Stomach (tissue), 9 donors: Measurements from ENCODE around the gene DYSF. TPM values are rescaled to one million over a fixed set of nuclear protein-coding genes. Genes with fewer than 3 reads are reported as not detected.

Experiments used
- DNase-seq, 2 donors: peaks; one replicate each; pipeline versions ENCODE4 v3.0.0 to v3.0.0-alpha.2; 2013 to 2019
- H3K27ac ChIP-seq, 5 donors: fragments of 200-600 bp in 4 of 5; sonication (generic) in 4 of 5; one replicate each; pipeline ENCODE4 v1.5.1; 2013 to 2019; ENCODE audit warnings: mild to moderate bottlenecking in 1 of 5, moderate library complexity in 1 of 5
- H3K27me3 ChIP-seq, 3 donors: fragments of 200-600 bp; sonication (generic); one replicate each; pipeline ENCODE4 v1.5.1; 2017 to 2019; ENCODE audit warnings: mixed run types in 1 of 3
- H3K36me3 ChIP-seq, 4 donors: fragments of 200-600 bp; sonication (generic); 1 replicate in 3 of 4; 2 replicates in 1 of 4; pipeline ENCODE4 v1.5.1; 2016 to 2019
- H3K4me1 ChIP-seq, 4 donors: fragments of 200-600 bp; sonication (generic); one replicate each; pipeline ENCODE4 v1.5.1; 2016 to 2019
- H3K4me3 ChIP-seq, 4 donors: fragments of 200-600 bp; sonication (generic) in 3 of 4; one replicate each; pipeline ENCODE4 v1.5.1; 2016 to 2019; ENCODE audit warnings: mild to moderate bottlenecking in 1 of 4
- H3K9me3 ChIP-seq, 4 donors: fragments of 200-600 bp; sonication (generic); one replicate each; pipeline ENCODE4 v1.5.1; 2016 to 2019
- EP300 ChIP-seq: sonication (generic); formaldehyde crosslinking; IDR thresholded peaks from one replicate; pipeline ENCODE4 v1.6.1; 2017; ENCODE audit warnings: antibody characterized with exemption
- POLR2A ChIP-seq, 4 donors: fragments of 450-650 bp; IDR thresholded peaks; one replicate each; pipeline ENCODE4 v1.6.1; 2016; ENCODE audit warnings: antibody characterized with exemption in 4 of 4, control low read depth in 2 of 4, mild to moderate bottlenecking in 1 of 4, moderate library complexity in 1 of 4
- POLR2AphosphoS5 ChIP-seq, 3 donors: sonication (generic); formaldehyde crosslinking; IDR thresholded peaks; one replicate each; pipeline ENCODE4 v1.6.1; 2016; ENCODE audit warnings: antibody characterized with exemption in 3 of 3
- WGBS, 5 donors: extraction: QIAGEN DNeasy Blood & Tissue Kit in 3 of 5; methylation state at CpG; one replicate each; pipeline versions ENCODE4 v1.1.5 to v1.1.7; 2013 to 2018; 5-methylcytosine and 5-hydroxymethylcytosine counted together
- intact Hi-C: fragments of 100-400 bp; cut with DNase I; formaldehyde crosslinking; loops from one replicate; pipeline ENCODE4 v1.15.1; 2023; ENCODE audit warnings: low total_unique reads
- polyA plus RNA-seq, 3 donors: library from polyadenylated mRNA; stranded (reverse); fragments of 200-250 nt; gene quantifications; one replicate each; pipeline ENCODE4 v1.2.3, GENCODE V29; 2013
- total RNA-seq, 5 donors: library from RNA; depleted of rRNA; stranded (reverse); fragments of >200 nt; gene quantifications; one replicate each; pipeline versions ENCODE4 v1.1.0 to v1.2.3, GENCODE V29; 2014 to 2016
- TF ChIP-seq, protein P1 (sequence below), 7 experiments: fragments of 450-650 bp in 4 of 7; fragments of 200-600 bp in 3 of 7; sonication (generic) in 3 of 7; IDR thresholded peaks; one replicate each; pipeline ENCODE4 v1.5.1; 2016 to 2019; ENCODE audit warnings: antibody characterized with exemption in 7 of 7, control low read depth in 2 of 7, mild to moderate bottlenecking in 1 of 7
- donor health status: healthy with polysubstance abuse.
- donor health status: Bipolar disorder and iron deficiency.
- donor health status: healthy.

DYSF gene
- total and polyA plus RNA-seq, 8 donors: 2.1 to 13.4 (median 6.1) TPM

DNA sequence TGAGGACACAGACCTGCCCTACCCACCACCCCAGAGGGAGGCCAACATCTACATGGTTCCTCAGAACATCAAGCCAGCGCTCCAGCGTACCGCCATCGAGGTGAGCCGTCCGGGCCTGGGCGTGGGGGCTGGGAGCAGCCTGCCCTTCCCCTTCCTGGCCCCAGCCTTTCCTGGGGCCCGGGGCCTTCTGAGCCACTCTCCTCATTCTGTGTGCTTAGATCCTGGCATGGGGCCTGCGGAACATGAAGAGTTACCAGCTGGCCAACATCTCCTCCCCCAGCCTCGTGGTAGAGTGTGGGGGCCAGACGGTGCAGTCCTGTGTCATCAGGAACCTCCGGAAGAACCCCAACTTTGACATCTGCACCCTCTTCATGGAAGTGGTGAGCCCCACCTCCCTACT lies 157.9 kb downstream of the DYSF start:
- Histone ChIP-seq H3K4me1 (peaks cover 4 to 20% (median 13%) of the 10 kb centered on the region in 4 donors), H3K9me3 (no peaks in the 10 kb centered on the region), H3K27ac (no peak overlapping the region), H3K27me3 (no peaks in the 10 kb centered on the region), H3K36me3 (peaks cover 0 to 12% (median 0%) of the 10 kb centered on the region in 4 donors), H3K4me3 (no peak overlapping the region)
- 74 to 89% (median 85%) methylated on average over 12 of the region's 12 CpGs for WGBS, 5 donors
- TF ChIP-seq POLR2A (IDR thresholded peaks at IDR 0.05): no peak
- TF ChIP-seq POLR2AphosphoS5 (IDR thresholded peaks at IDR 0.05): no peak
- no peak for TF ChIP-seq EP300
- TF ChIP-seq, protein P1, sequence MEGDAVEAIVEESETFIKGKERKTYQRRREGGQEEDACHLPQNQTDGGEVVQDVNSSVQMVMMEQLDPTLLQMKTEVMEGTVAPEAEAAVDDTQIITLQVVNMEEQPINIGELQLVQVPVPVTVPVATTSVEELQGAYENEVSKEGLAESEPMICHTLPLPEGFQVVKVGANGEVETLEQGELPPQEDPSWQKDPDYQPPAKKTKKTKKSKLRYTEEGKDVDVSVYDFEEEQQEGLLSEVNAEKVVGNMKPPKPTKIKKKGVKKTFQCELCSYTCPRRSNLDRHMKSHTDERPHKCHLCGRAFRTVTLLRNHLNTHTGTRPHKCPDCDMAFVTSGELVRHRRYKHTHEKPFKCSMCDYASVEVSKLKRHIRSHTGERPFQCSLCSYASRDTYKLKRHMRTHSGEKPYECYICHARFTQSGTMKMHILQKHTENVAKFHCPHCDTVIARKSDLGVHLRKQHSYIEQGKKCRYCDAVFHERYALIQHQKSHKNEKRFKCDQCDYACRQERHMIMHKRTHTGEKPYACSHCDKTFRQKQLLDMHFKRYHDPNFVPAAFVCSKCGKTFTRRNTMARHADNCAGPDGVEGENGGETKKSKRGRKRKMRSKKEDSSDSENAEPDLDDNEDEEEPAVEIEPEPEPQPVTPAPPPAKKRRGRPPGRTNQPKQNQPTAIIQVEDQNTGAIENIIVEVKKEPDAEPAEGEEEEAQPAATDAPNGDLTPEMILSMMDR (IDR thresholded peaks at IDR 0.05): no peak
- intact Hi-C loops: no loop called here
- DNase-seq: no peak

DNA sequence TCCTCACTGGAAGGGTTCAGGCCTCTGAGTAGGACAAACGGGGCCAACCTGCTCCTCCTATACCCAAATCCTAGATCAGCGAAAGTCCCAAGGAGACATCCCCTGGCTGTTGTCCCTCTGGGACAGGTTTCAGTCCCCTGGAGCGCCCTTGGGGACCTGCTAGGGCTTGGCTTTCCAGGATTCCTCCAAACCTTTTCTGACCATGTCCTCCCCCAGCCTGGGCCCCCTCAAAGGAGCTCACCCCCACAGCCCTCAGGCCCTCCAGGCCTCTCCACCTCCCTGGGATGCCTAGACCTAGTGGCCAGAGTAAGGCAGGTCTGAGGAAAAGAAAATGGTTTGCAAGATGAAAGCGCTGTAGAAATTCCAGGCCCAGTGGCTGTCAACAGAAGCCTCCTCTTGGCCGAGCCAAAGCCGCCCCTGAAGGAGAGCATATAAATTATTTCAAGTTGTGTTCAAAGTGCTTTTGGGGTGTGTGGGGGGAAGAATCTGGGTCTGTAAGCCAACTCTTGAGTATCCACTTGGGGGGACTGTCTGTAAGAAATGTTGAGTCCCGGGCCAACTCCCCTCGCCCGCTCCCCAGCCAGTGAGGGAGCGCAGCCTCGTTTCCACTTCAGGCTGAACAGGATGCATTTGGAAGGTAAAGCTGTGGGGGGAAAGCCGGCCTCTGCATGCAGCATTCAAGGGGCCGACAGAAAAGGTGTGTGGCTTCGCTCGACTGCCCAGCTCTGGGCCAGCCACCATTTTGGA lies 158.6 kb downstream of the DYSF start:
- TF ChIP-seq EP300: no peak
- no peak for TF ChIP-seq POLR2AphosphoS5 (IDR thresholded peaks at IDR 0.05)
- TF ChIP-seq, protein P1 (IDR thresholded peaks at IDR 0.05): no peak
- no peak for TF ChIP-seq POLR2A (IDR thresholded peaks at IDR 0.05)
- peak in 1 of 2 donors; percentile 19 for DNase-seq
- H3K27ac ChIP-seq: no peak overlapping the region
- peaks cover 0 to 12% (median 0%) of the 10 kb centered on the region in 4 donors for H3K36me3 ChIP-seq
- H3K9me3 ChIP-seq: no peaks in the 10 kb centered on the region
- intact Hi-C loops: no loop called here
- H3K4me3 ChIP-seq: no peak overlapping the region
- H3K27me3 ChIP-seq: no peaks in the 10 kb centered on the region
- H3K4me1 ChIP-seq: peaks cover 4 to 20% (median 13%) of the 10 kb centered on the region in 4 donors
- 90 to 96% (median 95%) methylated on average over 14 to 15 of the region's 15 CpGs for WGBS, 5 donors

DNA sequence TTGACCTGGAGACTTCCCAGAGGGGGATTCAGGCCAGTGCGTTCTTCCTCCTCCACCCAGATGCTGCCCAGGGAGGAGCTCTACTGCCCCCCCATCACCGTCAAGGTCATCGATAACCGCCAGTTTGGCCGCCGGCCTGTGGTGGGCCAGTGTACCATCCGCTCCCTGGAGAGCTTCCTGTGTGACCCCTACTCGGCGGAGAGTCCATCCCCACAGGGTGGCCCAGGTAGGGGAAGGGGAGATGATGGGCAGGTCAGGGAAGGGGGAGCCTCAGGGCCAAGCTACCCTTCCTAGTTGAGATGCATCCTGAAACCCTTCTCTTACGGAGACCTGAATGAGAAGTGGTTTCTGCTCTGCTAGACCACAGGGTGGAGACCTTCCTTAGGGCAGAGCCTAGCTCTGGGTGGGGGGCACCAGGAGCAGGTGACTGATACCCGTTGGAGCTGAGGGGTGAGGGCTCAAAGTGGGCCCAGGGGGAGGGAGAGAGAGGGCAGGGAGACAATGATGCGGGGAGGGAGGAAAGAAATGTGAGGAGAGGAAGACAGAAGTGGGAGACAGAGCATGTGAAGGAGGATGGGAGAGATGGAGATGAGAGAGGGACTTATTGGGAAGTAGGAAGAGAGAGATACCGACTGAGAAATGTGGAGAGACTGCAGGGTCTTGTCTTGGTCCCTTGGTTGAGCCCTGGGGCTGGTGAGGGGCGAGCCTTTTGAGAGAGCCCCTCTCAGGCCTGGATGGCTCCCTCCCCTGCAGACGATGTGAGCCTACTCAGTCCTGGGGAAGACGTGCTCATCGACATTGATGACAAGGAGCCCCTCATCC lies 159.4 kb downstream of the DYSF start:
- intact Hi-C loops: no loop called here
- TF ChIP-seq, protein P1 (IDR thresholded peaks at IDR 0.05): no peak
- TF ChIP-seq POLR2AphosphoS5 (IDR thresholded peaks at IDR 0.05): no peak
- TF ChIP-seq EP300: no peak
- no peak for TF ChIP-seq POLR2A (IDR thresholded peaks at IDR 0.05)
- Histone ChIP-seq H3K9me3 (no peaks in the 10 kb centered on the region), H3K27me3 (no peaks in the 10 kb centered on the region), H3K4me3 (no peak overlapping the region), H3K27ac (no peak overlapping the region), H3K4me1 (peaks cover 4 to 20% (median 13%) of the 10 kb centered on the region in 4 donors), H3K36me3 (peaks cover 0 to 12% (median 0%) of the 10 kb centered on the region in 4 donors)
- WGBS, 5 donors: 85 to 92% (median 89%) methylated on average over 17 of the region's 17 CpGs
- DNase-seq: peak in 1 of 2 donors; percentile 13

DNA sequence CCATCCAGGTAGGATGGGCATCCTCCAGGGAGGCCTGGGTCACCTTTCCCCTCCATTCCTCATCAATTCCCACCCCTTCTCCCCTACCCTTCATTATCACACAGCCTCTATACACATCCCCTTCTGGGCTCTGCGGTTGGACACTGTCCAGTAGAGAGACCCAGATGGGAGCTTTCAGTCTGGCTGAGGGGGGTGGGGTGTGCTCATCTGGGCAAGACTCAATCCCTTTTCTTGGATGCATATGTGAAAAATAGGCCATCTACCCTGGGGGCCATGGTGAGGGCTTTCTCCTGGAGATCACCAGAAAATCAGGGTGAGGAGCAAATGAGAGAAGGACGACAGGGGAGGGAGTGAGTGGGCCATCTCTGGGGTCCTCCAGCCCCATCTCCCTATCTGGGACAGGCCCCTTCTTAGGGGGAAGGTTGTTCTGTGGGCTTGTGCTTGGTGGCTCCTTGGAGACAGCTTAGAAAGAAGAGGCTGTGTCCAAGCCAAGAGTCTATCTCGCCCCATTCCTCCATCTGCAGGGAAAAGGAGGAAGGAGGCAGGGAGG lies 160.1 kb downstream of the DYSF start:
- no peaks in the 10 kb centered on the region for H3K27me3 ChIP-seq
- H3K27ac ChIP-seq: peak overlapping the region in 2 of 5 donors; percentile 26 to 79
- no peak overlapping the region for H3K4me3 ChIP-seq
- no peak for TF ChIP-seq POLR2A (IDR thresholded peaks at IDR 0.05)
- TF ChIP-seq POLR2AphosphoS5 (IDR thresholded peaks at IDR 0.05): no peak
- no peak for TF ChIP-seq EP300
- TF ChIP-seq, protein P1 (IDR thresholded peaks at IDR 0.05): no peak
- H3K9me3 ChIP-seq: no peaks in the 10 kb centered on the region
- H3K4me1 ChIP-seq: peaks cover 4 to 20% (median 13%) of the 10 kb centered on the region in 4 donors
- DNase-seq: peak in 1 of 2 donors; percentile 5
- peaks cover 0 to 12% (median 0%) of the 10 kb centered on the region in 4 donors for H3K36me3 ChIP-seq
- intact Hi-C loops: no loop called here
- 87 to 98% (median 94%) methylated on average over 3 of the region's 3 CpGs for WGBS, 5 donors
